Hepatocyte (in vitro differentiated cells): ENCODE results near the gene ITGA11. TPM values are rescaled to one million over a fixed set of nuclear protein-coding genes. Genes with fewer than 3 reads are reported as not detected.

Experiments
- DNase-seq: peaks from one replicate; pipeline ENCODE4 v3.0.0-alpha.2; 2016; ENCODE audit warnings: low spot score
- H2AFZ ChIP-seq: fragments of 200-600 bp; sonication (generic); 2 replicates; pipeline ENCODE4 v1.6.0; 2016; ENCODE audit warnings: antibody characterized with exemption, mild to moderate bottlenecking
- H3K27ac ChIP-seq: fragments of 200-600 bp; sonication (generic); 2 replicates; pipeline ENCODE4 v1.5.1; 2016; ENCODE audit warnings: mild to moderate bottlenecking
- H3K27me3 ChIP-seq: fragments of 200-600 bp; sonication (generic); 2 replicates; pipeline ENCODE4 v1.6.1; 2016
- H3K36me3 ChIP-seq: fragments of 200-600 bp; sonication (generic); replicated peaks from 2 replicates; pipeline ENCODE4 v1.5.1; 2016; ENCODE audit warnings: low read depth; ENCODE audit not compliant: insufficient read depth
- H3K4me1 ChIP-seq: fragments of 200-600 bp; sonication (generic); 2 replicates; pipeline ENCODE4 v1.5.1; 2016; ENCODE audit warnings: mild to moderate bottlenecking, moderate library complexity; ENCODE audit not compliant: insufficient read depth
- H3K4me2 ChIP-seq: fragments of 200-600 bp; sonication (generic); 2 replicates; pipeline ENCODE4 v1.6.0; 2016
- H3K4me3 ChIP-seq: fragments of 200-600 bp; sonication (generic); 2 replicates; pipeline ENCODE4 v1.5.1; 2016; ENCODE audit warnings: mild to moderate bottlenecking
- H3K79me2 ChIP-seq: fragments of 200-600 bp; sonication (generic); 2 replicates; pipeline ENCODE4 v1.6.0; 2017; ENCODE audit warnings: mild to moderate bottlenecking
- H3K9me2 ChIP-seq: fragments of 200-600 bp; sonication (generic); replicated peaks from 2 replicates; pipeline ENCODE4 v1.6.0; 2017; ENCODE audit warnings: mild to moderate bottlenecking; ENCODE audit not compliant: insufficient read depth
- H3K9me3 ChIP-seq: fragments of 200-600 bp; sonication (generic); 2 replicates; pipeline ENCODE4 v1.5.1; 2016; ENCODE audit warnings: low read depth, mild to moderate bottlenecking
- H4K20me1 ChIP-seq: fragments of 200-600 bp; sonication (generic); 2 replicates; pipeline ENCODE4 v1.6.0; 2016; ENCODE audit warnings: mild to moderate bottlenecking; ENCODE audit not compliant: insufficient read depth, poor library complexity, severe bottlenecking
- EZH2 ChIP-seq: fragments of 200-600 bp; sonication (generic); IDR thresholded peaks from 2 replicates; pipeline ENCODE4 v1.6.1; 2016; ENCODE audit warnings: antibody characterized with exemption, mild to moderate bottlenecking, borderline replicate concordance
- EZH2phosphoT487 ChIP-seq: fragments of 200-600 bp; sonication (generic); IDR thresholded peaks from one replicate; pipeline ENCODE4 v1.6.1; 2018; ENCODE audit warnings: antibody characterized with exemption, mild to moderate bottlenecking, low read depth, moderate library complexity; ENCODE audit not compliant: unreplicated experiment, severe bottlenecking
- WGBS: methylation state at CpG from one replicate; pipeline ENCODE4 v1.1.6; 2016; ENCODE audit warnings: low lambda C conversion rate; ENCODE audit errors: missing lambda C conversion rate; 5-methylcytosine and 5-hydroxymethylcytosine counted together
- polyA plus RNA-seq: library from polyadenylated mRNA; unstranded; fragments of >200 nt; fragmentation: Nextera tagmentation; extraction: Ambion mirVana; gene quantifications from 2 replicates; pipeline ENCODE4 v1.2.1, GENCODE V29; 2016
- total RNA-seq: library from RNA; depleted of rRNA; stranded (reverse); fragments of >200 nt; gene quantifications from 2 replicates; pipeline ENCODE4 v1.2.3, GENCODE V29; 2014
- TF ChIP-seq, protein P1 (sequence below): fragments of 200-600 bp; sonication (generic); IDR thresholded peaks from 2 replicates; pipeline ENCODE4 v1.5.1; 2016; ENCODE audit warnings: antibody characterized with exemption, mild to moderate bottlenecking; ENCODE audit not compliant: poor library complexity

Gene ITGA11
- total and polyA plus RNA-seq, 2 experiments from 2014 or later: 9.7 to 19.6 TPM

DNA sequence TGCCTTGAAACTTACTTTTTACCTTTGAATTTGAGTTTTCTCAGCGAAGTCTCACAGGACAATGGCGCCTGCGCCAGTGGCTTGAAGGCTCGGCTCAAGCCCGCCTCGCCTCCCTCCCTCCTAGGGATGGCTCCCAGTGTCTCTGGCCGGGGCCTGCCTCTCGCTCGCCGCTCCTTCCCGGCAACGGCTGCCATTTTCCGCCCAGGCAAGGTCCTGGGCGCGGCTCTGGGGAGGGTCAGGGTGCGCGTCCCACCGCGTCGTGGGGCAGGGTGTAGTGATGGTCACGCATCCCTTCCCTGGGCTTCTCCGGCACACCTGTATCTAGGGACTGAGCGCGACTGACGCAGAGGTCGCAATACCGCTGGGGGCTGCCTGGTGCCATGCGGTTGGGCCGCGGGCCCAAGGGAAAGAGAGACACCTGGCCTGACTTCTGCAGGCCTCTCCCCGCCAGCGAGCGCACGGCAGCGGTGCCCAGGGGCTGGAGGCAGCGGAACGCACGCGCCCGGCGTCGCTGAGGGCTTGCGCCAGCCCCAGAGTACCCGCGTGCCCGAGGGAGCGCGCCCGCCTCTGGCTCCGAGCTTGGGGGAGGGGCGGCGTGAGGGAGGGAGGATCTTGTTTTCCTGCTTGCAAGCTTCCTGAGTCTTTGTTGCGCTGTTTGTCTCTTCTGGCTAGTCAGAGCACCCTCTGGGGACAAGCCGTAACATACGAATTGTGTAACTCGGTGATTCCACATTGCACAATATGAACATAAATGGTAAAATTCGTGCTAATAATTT, 175.1 kb downstream of the ITGA11 start:
- no peaks in the 10 kb centered on the region for H3K27me3 ChIP-seq
- no peaks in the 10 kb centered on the region for H3K9me2 ChIP-seq
- no peaks in the 10 kb centered on the region for H4K20me1 ChIP-seq
- H3K4me2 ChIP-seq: peak overlapping the region; percentile 81
- peaks cover 4% of the 10 kb centered on the region for H3K4me1 ChIP-seq
- H3K36me3 ChIP-seq: no peaks in the 10 kb centered on the region
- TF ChIP-seq EZH2: no peak
- TF ChIP-seq, protein P1, sequence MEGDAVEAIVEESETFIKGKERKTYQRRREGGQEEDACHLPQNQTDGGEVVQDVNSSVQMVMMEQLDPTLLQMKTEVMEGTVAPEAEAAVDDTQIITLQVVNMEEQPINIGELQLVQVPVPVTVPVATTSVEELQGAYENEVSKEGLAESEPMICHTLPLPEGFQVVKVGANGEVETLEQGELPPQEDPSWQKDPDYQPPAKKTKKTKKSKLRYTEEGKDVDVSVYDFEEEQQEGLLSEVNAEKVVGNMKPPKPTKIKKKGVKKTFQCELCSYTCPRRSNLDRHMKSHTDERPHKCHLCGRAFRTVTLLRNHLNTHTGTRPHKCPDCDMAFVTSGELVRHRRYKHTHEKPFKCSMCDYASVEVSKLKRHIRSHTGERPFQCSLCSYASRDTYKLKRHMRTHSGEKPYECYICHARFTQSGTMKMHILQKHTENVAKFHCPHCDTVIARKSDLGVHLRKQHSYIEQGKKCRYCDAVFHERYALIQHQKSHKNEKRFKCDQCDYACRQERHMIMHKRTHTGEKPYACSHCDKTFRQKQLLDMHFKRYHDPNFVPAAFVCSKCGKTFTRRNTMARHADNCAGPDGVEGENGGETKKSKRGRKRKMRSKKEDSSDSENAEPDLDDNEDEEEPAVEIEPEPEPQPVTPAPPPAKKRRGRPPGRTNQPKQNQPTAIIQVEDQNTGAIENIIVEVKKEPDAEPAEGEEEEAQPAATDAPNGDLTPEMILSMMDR: peak; percentile 18
- TF ChIP-seq EZH2phosphoT487: no peak
- H3K27ac ChIP-seq: peak overlapping the region; percentile 91
- WGBS: 6% methylated on average over 56 of the region's 57 CpGs
- H3K79me2 ChIP-seq: no peaks in the 10 kb centered on the region
- no peaks in the 10 kb centered on the region for H3K9me3 ChIP-seq
- peak overlapping the region; percentile 17 for H3K4me3 ChIP-seq
- DNase-seq: peak; percentile 94
- peak overlapping the region; percentile 96 for H2AFZ ChIP-seq

DNA sequence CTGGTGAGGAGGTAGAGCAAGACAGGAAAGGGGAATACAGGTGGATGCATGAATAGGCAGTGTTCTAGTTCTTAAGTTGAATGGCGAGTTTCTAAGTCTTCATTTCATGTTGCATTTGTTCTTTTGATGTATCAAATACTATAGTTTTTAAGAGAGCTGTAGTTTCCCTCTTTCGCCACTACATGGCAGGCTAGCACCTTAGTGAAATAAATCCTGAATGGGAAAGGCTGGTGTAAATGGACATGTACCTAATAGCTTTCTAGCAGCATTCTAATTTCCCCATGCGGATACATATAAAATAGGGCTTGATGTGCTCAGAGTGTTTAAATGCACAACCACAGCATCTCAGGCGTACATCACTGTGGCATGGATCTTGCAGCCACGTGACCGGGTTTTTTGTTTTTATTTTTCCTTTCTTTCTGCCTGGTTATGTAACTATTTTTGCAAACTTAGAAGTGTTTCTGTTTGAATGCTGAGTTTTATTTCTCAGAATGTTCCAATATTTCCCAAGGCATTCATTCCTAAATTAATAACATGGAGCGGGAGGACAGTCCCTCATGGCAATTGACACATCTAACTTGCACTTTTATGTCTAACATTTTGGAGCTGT, 178.9 kb downstream of the ITGA11 start:
- TF ChIP-seq EZH2 (no peak), EZH2phosphoT487 (no peak)
- TF ChIP-seq, protein P1: peak; percentile 86
- Histone ChIP-seq H2AFZ (no peak overlapping the region), H3K4me2 (no peak overlapping the region), H3K9me2 (no peaks in the 10 kb centered on the region), H3K36me3 (no peaks in the 10 kb centered on the region), H3K27me3 (no peaks in the 10 kb centered on the region), H3K4me1 (peaks cover 4% of the 10 kb centered on the region), H3K27ac (no peak overlapping the region), H3K4me3 (no peak overlapping the region), H4K20me1 (no peaks in the 10 kb centered on the region), H3K79me2 (no peaks in the 10 kb centered on the region), H3K9me3 (no peaks in the 10 kb centered on the region)
- DNase-seq: peak; percentile 83
- WGBS: 43% methylated on average over 7 of the region's 7 CpGs

DNA sequence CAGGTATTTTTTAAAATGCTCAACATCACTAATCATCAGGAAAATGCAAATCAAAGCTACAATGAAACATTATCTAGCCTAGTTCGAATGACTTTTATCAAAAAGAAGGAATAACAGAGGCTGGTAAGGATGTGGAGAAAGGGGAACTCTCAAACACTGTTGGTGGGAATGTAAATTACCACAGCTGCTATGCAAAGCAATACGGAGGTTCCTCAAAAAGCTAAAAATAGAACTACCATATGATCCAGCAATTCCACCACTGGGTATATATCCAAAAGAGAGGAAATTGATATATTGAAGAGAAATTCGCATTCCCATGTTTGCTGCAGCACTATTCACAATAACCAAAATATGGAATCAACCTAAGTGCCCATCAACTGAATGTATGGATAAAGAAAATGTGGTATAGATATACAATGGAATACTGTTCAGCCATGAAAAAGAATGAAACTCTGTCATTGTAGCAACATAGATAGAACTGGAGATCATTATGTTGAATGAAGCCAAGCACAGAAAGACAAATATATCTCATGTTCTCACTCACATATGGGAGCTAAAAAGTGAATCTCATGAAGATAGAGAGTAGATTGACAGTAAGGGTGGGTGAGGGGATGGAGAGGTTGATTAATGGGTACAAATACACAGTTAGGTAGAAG, 182.8 kb downstream of the ITGA11 start:
- Histone ChIP-seq H3K9me3 (peaks cover 3% of the 10 kb centered on the region), H3K27ac (no peak overlapping the region), H3K4me2 (no peak overlapping the region), H3K9me2 (no peaks in the 10 kb centered on the region), H3K4me3 (no peak overlapping the region), H3K4me1 (no peaks in the 10 kb centered on the region), H3K36me3 (no peaks in the 10 kb centered on the region), H3K27me3 (no peaks in the 10 kb centered on the region), H4K20me1 (no peaks in the 10 kb centered on the region), H3K79me2 (no peaks in the 10 kb centered on the region), H2AFZ (no peak overlapping the region)
- no peak for DNase-seq
- TF ChIP-seq, protein P1: no peak
- no peak for TF ChIP-seq EZH2phosphoT487
- TF ChIP-seq EZH2: no peak
- 83% methylated on average over 3 of the region's 3 CpGs for WGBS

Other genes with a start within 250 kb of the ITGA11 start
- 44.8 and 49.6 TPM in 2 replicates for gene CALML4, start 226.8 kb downstream of the ITGA11 start, total RNA-seq
- 72.7 and 79.8 TPM in 2 replicates for gene CALML4, start 226.8 kb downstream of the ITGA11 start, polyA plus RNA-seq
- 18.7 and 19.5 TPM in 2 replicates for gene CLN6, start 202.4 kb downstream of the ITGA11 start, total RNA-seq
- gene CLN6, start 202.4 kb downstream of the ITGA11 start, polyA plus RNA-seq: 10.7 and 11.0 TPM in 2 replicates
- gene FEM1B, start 154.4 kb downstream of the ITGA11 start, total RNA-seq: 54.8 and 62.8 TPM in 2 replicates
- 11.9 and 12.1 TPM in 2 replicates for gene FEM1B, start 154.4 kb downstream of the ITGA11 start, polyA plus RNA-seq
- gene CORO2B, start 146.8 kb upstream of the ITGA11 start, total RNA-seq: 1.2 and 2.9 TPM in 2 replicates
- 4.6 and 5.1 TPM in 2 replicates for gene CORO2B, start 146.8 kb upstream of the ITGA11 start, polyA plus RNA-seq